GM20431 (cell line): ENCODE data around the gene HECTD2.
"Not testable (repeated sequence)": the region's sequence is repeated elsewhere in the genome, so short reads cannot be mapped to it uniquely, and the experiment has no call there.

Experiments
- in situ Hi-C: fragments of 300-500 bp; cut with MseI, MboI; formaldehyde crosslinking; loops from one replicate; pipeline ENCODE4 v1.15.0; 2020; ENCODE audit warnings: low sequenced_read_pairs; ENCODE audit not compliant: unreplicated experiment

The HECTD2 gene

DNA sequence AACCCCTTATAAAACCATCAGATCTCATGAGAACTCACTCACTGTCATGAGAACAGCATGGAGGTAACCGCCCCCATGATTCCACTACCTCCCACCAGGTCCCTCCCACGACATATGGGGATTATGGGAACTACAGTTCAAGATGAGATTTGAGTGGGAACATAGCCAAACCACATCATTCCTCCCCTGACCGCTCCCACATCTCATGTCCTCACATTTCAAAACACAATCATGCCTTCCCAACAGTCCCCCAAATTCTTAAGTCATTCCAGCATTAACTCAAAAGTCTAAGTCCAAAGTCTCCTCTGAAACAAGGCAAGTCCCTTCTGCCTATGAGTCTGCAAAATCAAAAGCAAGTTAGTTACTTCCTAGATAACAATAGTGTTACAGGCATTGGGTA, 150.7 kb downstream of the HECTD2 start:
- in situ Hi-C loops, result not testable (repeated sequence)

DNA sequence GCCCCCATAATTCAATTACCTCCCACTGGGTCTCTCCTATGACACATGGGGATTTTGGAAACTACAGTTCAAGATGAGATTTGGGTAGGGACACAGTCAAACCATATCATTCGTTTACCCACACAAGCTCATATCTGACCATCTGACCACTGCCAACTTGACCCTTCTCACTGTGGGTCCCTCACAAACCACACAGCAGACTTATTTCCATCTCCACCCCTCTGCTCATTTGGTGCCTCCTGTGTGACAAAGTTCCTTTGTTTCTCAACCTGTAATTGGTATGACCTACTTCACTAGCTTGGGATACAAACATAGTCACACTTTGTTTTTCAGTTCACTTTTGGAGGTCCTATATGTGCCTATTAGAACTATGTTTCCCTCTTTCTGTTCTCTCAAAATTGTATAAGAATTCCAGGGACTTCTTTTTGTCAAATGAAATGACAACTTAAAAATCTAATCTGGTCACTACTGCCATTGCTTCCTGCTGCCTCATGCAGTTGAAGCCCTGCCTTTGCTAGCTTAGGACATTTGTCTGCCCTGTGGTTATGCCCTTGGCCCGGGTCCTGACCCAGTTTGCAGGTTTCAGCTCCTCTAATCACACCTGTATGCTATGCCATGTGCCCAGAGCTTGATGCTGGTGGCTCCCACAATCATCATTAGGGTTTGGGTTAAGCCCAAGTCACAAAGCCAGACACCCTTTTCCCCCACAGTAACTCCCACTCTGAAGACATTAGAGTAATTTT, 152.9 kb downstream of the HECTD2 start:
- in situ Hi-C loops, result no loop called here

DNA sequence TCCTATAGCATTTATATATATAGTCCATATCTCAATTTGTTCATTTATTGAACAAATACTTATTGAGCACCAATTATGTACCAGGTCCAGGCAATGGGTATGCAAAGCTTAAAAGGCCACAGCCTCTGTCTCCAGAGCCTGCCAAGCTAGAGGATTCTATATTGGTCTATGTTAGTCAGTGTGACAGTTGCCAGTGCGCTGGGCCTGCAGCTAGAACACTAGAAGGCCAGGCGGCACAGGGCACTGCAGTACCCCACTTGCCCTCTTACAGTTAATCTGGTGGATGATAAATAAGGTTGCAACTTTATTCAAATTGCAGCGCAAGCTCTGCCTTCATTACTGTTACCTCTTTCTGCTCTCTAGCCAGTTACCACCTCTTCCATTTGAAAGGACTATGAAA, 153.9 kb downstream of the HECTD2 start:
- in situ Hi-C loops, result no loop called here
